Muscle of back (tissue), 11 donors: ENCODE measurements around the gene PIGR. TPM values are rescaled to one million over a fixed set of nuclear protein-coding genes. Genes with fewer than 3 reads are reported as not detected.
"Not testable (repeated sequence)": the region's sequence is repeated elsewhere in the genome, so short reads cannot be mapped to it uniquely, and the experiment has no call there.

Source experiments
- DNase-seq, 3 donors: peaks; one replicate each; pipeline versions ENCODE4 v3.0.0 to v3.0.0-alpha.2; 2013
- polyA plus RNA-seq, 10 donors: library from polyadenylated mRNA; unstranded; fragments of 120-200 nt; gene quantifications; one replicate each; pipeline ENCODE4 v1.2.1, GENCODE V29; 2013; ENCODE audit not compliant: insufficient read length in 10 of 10

PIGR gene
- polyA plus RNA-seq, 10 donors = 0.03 to 0.04 TPM; not detected in 8

GRCh38 chr1:206935491-206936067, 10.7 kb downstream of the PIGR start:
- DNase-seq = no peak

- DNase-seq = peak in 1 of 3 donors; percentile 21
Observed at GRCh38 chr1:206933333-206933945, 12.8 kb downstream of the PIGR start.

DNA sequence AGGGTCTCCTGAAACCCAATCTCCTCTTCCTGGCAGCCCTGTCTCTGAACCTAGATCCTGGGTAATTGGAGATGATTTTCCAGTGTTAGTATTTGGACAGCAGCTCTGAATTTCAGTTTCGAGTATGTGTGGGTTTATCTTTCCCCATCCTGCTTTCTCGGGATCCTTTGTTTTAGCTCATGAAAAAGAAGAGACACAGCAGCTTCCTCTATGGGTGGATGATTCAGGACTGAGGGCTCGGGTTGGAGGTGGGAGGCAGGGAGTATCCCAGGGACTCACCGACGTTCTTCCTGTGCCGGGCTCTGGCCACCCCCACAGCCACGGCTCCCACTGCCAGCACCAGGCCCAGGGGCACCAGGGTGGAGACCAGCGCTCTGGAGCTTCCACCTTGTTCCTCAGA, 14.1 kb downstream of the PIGR start:
- no peak for DNase-seq

GRCh38 chr1:206931709-206932108, 14.6 kb downstream of the PIGR start:
- DNase-seq = no peak

GRCh38 chr1:206930210-206930798, 16.0 kb downstream of the PIGR start:
- DNase-seq = no peak

GRCh38 chr1:206929524-206929923, 16.7 kb downstream of the PIGR start:
- DNase-seq = no peak

DNA sequence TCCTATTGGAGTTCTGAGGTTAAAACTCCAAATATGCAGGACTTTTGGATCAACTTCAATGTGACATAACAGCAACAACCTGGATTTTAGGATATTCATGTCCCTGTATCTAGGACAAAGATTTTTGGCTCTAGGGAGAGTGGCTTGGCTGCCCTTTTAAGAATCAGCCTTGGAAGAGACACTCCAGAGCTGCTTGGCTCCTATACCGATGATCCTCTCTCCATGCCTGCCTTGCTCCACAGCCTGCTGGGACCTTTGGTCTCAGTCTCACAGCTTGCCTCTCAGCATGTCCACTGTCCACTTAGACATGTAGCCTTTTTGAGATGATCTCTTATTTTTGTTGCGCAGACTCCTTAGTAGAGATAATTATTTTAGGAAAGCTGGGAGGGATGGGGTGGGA, 20.0 kb downstream of the PIGR start:
- no peak for DNase-seq

- DNase-seq = peak in 1 of 3 donors; percentile 46
Observed at GRCh38 chr1:206925106-206925736, 21.0 kb downstream of the PIGR start.

GRCh38 chr1:206924592-206925105, 21.6 kb downstream of the PIGR start:
- no peak for DNase-seq

GRCh38 chr1:206923961-206924557, 22.2 kb downstream of the PIGR start:
- not testable (repeated sequence) for DNase-seq

GRCh38 chr1:206923009-206923960, 23.0 kb downstream of the PIGR start:
- peak in 1 of 3 donors; percentile 33 for DNase-seq

DNA sequence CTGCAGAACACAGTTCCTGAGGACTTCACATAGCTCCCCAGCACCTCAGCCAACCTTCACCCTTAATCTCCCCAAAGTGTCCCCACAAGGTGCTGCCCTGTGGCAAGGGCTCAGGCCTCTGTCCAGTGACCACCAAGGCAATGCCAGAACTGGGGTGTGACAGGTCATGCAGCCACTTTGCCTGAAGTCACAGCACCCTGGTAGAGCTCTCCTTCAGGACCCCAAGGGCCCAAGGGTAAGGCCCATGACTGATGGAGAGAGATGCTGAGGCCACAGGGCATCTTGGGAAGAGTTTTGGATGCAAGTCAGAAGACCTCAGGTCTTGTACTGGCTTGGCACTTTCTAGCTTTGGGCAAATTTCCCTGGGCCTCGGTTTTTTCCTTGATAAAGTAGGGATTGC, 23.7 kb downstream of the PIGR start:
- DNase-seq = no peak

GRCh38 chr1:206921772-206922265, 24.4 kb downstream of the PIGR start, which contains the start of gene FCMR:
TSS of gene FCMR (minus strand) at chr1:206921941. CDS start at chr1:206921854, 87 bp downstream.
- peak in 2 of 3 donors; percentile 28 to 45 for DNase-seq

- no peak for DNase-seq
Observed at GRCh38 chr1:206918076-206918475, 28.2 kb downstream of the PIGR start.

- DNase-seq = no peak
Observed at GRCh38 chr1:206916000-206916709, 30.1 kb downstream of the PIGR start.

- no peak for DNase-seq
Observed at GRCh38 chr1:206915030-206915735, 31.1 kb downstream of the PIGR start.

- no peak for DNase-seq
Observed at GRCh38 chr1:206913766-206914537, 32.3 kb downstream of the PIGR start.

- peak; percentile 74 to 88 (median 84) for DNase-seq
Observed at GRCh38 chr1:206912445-206913095, 33.7 kb downstream of the PIGR start.
